MG63 (cell line): ENCODE results near the gene MCUR1. TPM values are rescaled to one million over a fixed set of nuclear protein-coding genes. Genes with fewer than 3 reads are reported as not detected.
"Not testable (repeated sequence)": the region's sequence is repeated elsewhere in the genome, so short reads cannot be mapped to it uniquely, and the experiment has no call there.

Experiments
- DNase-seq: peaks from one replicate; pipeline ENCODE4 v3.0.0-alpha.2; 2020
- H3K27me3 ChIP-seq: fragments of 250-450 bp; sonication (Bioruptor Pico); 2 replicates; pipeline ENCODE4 v1.5.1; 2020; ENCODE audit warnings: mild to moderate bottlenecking, moderate library complexity
- H3K36me3 ChIP-seq: fragments of 250-450 bp; sonication (Bioruptor Pico); 2 replicates; pipeline ENCODE4 v1.5.1; 2020; ENCODE audit warnings: mild to moderate bottlenecking, moderate library complexity
- H3K4me3 ChIP-seq: fragments of 250-450 bp; sonication (Bioruptor Pico); 2 replicates; pipeline ENCODE4 v1.5.1; 2020; ENCODE audit warnings: mild to moderate bottlenecking, moderate library complexity
- H3K9me3 ChIP-seq: fragments of 250-450 bp; sonication (Bioruptor Pico); 2 replicates; pipeline ENCODE4 v1.5.1; 2020; ENCODE audit warnings: mild to moderate bottlenecking, moderate library complexity
- total RNA-seq: library from RNA; depleted of rRNA; stranded (reverse); fragments of >200 nt; shearing (Covaris generic); gene quantifications from 2 replicates; pipeline ENCODE4 v1.2.3, GENCODE V29; 2014; ENCODE audit warnings: low replicate concordance; rRNA removed

MCUR1 gene, protein sequence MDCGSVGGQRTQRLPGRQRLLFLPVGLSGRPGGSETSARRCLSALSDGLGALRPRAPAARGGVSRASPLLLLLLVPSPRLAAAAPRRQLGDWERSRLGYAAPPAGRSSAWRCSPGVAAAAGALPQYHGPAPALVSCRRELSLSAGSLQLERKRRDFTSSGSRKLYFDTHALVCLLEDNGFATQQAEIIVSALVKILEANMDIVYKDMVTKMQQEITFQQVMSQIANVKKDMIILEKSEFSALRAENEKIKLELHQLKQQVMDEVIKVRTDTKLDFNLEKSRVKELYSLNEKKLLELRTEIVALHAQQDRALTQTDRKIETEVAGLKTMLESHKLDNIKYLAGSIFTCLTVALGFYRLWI
- total RNA-seq, result 32.5 and 51.5 TPM in 2 replicates

DNA sequence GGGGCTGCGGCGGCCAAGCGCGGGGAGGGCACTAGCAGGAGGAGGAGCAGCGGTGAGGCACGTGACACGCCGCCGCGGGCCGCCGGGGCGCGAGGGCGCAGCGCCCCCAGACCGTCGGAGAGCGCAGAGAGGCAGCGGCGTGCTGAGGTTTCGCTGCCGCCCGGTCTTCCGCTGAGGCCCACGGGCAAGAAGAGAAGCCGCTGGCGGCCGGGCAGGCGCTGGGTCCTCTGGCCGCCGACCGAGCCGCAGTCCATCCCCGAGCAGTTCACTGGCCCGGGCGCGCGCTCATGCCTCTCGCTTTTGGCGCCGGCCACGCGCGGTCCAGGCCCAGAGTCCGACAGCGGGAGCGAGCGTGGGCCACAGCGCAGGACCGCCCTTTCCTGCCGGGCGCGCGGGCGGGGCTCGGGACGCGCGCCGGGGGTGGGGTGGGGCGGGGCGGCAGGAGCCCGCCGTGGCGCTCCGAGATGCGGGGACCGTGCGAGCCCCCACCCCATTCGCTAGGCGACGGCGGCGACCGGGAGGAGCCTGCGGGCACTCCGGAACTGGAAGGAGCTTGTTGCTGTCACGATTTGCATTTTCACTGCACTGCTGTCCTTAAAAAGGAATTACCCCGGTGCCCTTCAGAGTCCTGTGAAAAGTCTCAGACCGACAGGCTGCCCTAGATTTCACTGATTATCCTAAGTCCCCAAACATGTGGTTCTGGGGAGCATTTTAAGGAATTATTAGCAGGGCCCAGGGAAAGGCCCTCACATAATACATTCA, at the start of gene MCUR1:
Gene MCUR1 (minus strand): TSS at position 382 of the 762 bp plus-strand sequence. CDS start 128 bp downstream, at position 254.
- no peaks in the 10 kb centered on the region for H3K27me3 ChIP-seq
- H3K4me3 ChIP-seq, result peak within 1 kb of the TSS; percentile 95
- peak; percentile 95 for DNase-seq
- H3K9me3 ChIP-seq, result no peaks in the 10 kb centered on the region
- H3K36me3 ChIP-seq, result no peaks in the 10 kb centered on the region; the same call in 1 of the 2 replicates

DNA sequence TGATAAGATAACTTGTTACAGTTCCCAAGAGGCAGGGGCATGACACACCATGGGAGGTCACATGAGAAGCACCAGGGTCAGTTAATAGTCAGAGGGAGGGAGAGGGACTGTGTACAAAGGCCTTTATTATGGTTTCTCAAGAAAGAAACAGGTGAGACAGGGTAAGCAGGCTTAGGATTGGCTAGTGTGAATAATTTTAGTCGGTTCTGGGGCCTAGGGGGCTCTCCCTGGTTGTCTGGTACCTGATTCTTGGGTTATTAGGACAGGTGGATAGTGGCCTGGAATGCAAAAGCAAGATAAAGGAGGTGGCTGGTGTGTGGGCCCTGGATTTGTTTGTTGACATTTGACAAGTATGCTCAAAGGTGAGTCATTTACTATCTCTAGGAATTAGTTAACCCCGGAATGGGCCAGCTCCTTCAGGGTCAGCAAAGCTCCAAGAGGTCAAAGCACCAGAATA, 49.4 kb upstream of the MCUR1 start:
- peaks cover 4% of the 10 kb centered on the region for H3K27me3 ChIP-seq
- peaks cover 4% of the 10 kb centered on the region for H3K9me3 ChIP-seq
- H3K36me3 ChIP-seq, result no peaks in the 10 kb centered on the region
- DNase-seq, result no peak
- no peak overlapping the region for H3K4me3 ChIP-seq

- not testable (repeated sequence) for DNase-seq, H3K36me3 ChIP-seq, H3K9me3 ChIP-seq, H3K27me3 ChIP-seq, H3K4me3 ChIP-seq
Measured at GRCh38 chr6:13860556-13861185, 46.3 kb upstream of the MCUR1 start.

- H3K9me3 ChIP-seq, result peaks cover 4% of the 10 kb centered on the region
- DNase-seq, result peak; percentile 31
- peak overlapping the region; percentile 21 for H3K4me3 ChIP-seq
- peaks cover 6% of the 10 kb centered on the region for H3K27me3 ChIP-seq
- no peaks in the 10 kb centered on the region for H3K36me3 ChIP-seq
Measured at GRCh38 chr6:13859871-13860555, 45.7 kb upstream of the MCUR1 start.

- H3K36me3 ChIP-seq, result no peaks in the 10 kb centered on the region
- H3K4me3 ChIP-seq, result no peak overlapping the region
- no peak for DNase-seq
- H3K9me3 ChIP-seq, result no peaks in the 10 kb centered on the region; the same call in 1 of the 2 replicates
- H3K27me3 ChIP-seq, result peaks cover 10% of the 10 kb centered on the region
Measured at GRCh38 chr6:13854716-13855250, 40.4 kb upstream of the MCUR1 start.

- no peaks in the 10 kb centered on the region; the same call in 1 of the 2 replicates for H3K9me3 ChIP-seq
- H3K36me3 ChIP-seq, result no peaks in the 10 kb centered on the region
- H3K27me3 ChIP-seq, result peaks cover 10% of the 10 kb centered on the region
- H3K4me3 ChIP-seq, result no peak overlapping the region
- DNase-seq, result no peak
Measured at GRCh38 chr6:13853871-13854270, 39.5 kb upstream of the MCUR1 start.

DNA sequence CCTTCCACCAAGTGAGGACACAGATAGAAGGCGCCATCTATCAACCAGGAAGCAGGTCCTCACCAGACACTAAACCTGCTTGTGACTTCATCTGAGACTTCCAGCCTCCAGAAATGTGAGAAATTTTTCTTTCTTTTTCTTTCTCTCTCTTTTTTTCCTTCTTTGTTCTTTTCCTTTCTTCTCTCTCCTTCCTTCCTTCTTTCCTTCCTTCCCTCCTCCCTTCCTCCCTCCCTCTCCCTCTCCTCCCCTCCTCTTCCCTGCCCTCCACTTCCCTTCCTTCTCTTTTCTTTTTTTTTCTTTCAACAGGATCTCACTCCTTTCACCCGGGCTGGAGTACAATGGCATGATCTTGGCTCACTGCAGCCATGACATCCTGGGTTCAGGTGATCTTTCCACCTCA, 37.4 kb upstream of the MCUR1 start:
- Histone ChIP-seq H3K36me3 (no peaks in the 10 kb centered on the region), H3K4me3 (no peak overlapping the region), H3K27me3 (peaks cover 9% of the 10 kb centered on the region; the same call in 1 of the 2 replicates), H3K9me3 (no peaks in the 10 kb centered on the region; the same call in 1 of the 2 replicates)
- DNase-seq, result no peak

GRCh38 chr6:13851330-13851729, 37.0 kb upstream of the MCUR1 start:
- no peaks in the 10 kb centered on the region for H3K36me3 ChIP-seq
- DNase-seq, result no peak
- no peaks in the 10 kb centered on the region; the same call in 1 of the 2 replicates for H3K9me3 ChIP-seq
- H3K4me3 ChIP-seq, result no peak overlapping the region
- H3K27me3 ChIP-seq, result peaks cover 9% of the 10 kb centered on the region; the same call in 1 of the 2 replicates

DNA sequence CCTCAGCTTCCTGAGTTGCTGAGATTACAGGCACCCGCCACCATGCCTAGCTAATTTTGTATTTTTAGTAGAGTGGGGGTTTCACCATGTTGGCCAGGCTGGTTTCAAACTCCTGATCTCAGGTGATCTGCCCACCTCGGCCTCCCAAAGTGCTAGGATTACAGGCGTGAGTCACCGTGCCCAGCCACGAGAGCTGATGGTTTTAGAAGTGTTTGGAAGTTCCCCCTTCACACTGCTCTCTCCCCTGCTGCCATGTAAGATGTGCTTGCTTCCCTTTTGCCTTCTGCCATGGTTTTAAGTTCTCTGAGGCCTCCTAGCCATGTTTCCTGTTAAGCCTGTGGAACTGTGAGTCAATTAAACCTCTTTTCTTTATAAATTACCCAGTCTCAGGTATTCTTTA, 36.3 kb upstream of the MCUR1 start:
- not testable (repeated sequence) for H3K4me3 ChIP-seq, H3K9me3 ChIP-seq, H3K27me3 ChIP-seq, DNase-seq, H3K36me3 ChIP-seq

GRCh38 chr6:13848522-13849150, 34.3 kb upstream of the MCUR1 start:
- H3K27me3 ChIP-seq, result peaks cover 4% of the 10 kb centered on the region; the same call in 1 of the 2 replicates
- no peak overlapping the region for H3K4me3 ChIP-seq
- no peak for DNase-seq

DNA sequence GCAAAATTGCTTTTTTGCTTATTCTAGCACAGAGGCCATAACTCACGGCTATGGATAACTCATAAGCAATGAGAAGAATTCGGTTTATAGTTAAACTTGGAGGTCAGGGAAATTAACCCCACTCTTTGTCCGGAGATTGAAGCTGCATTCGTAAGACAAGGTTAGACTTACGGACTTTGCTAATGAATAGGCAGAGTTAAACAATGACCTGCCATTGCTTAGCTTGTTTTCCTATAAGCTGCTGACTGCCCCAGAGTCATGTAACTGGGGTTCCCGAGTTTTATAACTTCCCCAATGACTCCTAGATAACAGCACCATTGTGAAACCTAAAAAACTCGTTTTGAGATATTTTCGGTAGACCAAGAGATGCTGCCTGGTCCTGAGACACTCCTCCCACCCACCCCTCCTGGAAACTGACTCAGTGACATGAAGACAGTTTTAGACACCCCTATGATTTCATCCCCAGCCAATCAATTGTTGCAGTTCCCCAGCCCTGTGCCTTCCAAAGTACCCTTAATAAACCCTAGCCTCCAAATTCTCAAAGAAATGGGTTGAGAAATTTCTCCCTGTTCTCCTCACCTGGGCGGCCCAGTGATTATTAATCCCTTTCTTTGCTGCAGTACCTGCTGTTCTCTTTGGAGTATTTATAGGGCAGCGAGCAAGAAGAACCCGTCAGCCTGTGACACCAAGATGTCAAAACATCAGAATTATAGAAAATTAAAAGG, 33.1 kb upstream of the MCUR1 start:
- Histone ChIP-seq H3K9me3 (no peaks in the 10 kb centered on the region; the same call in 1 of the 2 replicates), H3K27me3 (0 out of 2 replicates have a peak, but pooled peaks cover 3% of the 10 kb centered on the region), H3K4me3 (no peak overlapping the region), H3K36me3 (no peaks in the 10 kb centered on the region)
- no peak for DNase-seq

More at GRCh38 chr6:13848522-13849150, 34.3 kb upstream of the MCUR1 start:
- Histone ChIP-seq H3K9me3 (no peaks in the 10 kb centered on the region; the same call in 1 of the 2 replicates), H3K36me3 (no peaks in the 10 kb centered on the region)

DNA sequence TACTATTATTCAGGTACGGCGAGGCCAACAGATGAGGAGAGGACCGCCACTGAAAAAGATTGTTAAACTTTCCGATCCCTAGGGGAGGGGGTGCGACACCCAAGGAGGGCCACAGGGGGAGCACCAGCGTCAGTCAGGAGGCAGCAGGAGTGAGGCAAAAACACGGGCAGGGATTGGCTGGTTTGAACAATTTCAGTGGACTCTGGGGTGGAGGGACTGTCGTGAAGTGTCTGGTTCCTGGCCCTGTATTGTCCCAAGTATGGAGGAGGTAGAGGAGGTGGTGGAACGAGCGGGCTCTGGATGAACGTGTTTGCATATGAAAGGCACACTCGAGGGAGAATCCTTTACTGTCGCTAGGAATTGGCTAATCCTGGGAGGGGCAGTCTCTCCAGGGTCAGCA, 32.5 kb upstream of the MCUR1 start:
- Histone ChIP-seq H3K27me3 (0 out of 2 replicates have a peak, but pooled peaks cover 3% of the 10 kb centered on the region), H3K36me3 (no peaks in the 10 kb centered on the region), H3K4me3 (no peak overlapping the region), H3K9me3 (no peaks in the 10 kb centered on the region)
- no peak for DNase-seq

DNA sequence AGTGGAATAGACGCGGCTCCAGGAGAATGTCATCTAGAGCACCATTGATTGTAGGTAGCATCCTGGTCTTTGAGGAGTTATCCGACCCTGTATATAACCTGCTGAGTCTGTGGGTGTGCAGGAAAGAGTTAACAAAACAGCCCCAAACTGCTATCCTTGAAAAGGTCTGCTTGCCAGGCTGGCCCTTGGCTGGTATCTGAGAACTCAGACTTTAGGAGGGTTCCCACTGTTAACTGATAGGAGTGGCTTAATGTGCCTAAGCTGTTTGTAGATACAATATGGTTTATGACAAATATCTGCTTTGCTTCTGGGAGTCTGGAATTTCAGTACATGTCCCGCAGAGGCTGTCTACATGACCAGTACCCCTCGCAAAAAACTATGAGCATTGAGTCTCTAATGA, 27.6 kb upstream of the MCUR1 start:
- H3K4me3 ChIP-seq, result no peak overlapping the region
- no peaks in the 10 kb centered on the region for H3K27me3 ChIP-seq
- H3K36me3 ChIP-seq, result no peaks in the 10 kb centered on the region
- DNase-seq, result no peak
- H3K9me3 ChIP-seq, result no peaks in the 10 kb centered on the region

DNA sequence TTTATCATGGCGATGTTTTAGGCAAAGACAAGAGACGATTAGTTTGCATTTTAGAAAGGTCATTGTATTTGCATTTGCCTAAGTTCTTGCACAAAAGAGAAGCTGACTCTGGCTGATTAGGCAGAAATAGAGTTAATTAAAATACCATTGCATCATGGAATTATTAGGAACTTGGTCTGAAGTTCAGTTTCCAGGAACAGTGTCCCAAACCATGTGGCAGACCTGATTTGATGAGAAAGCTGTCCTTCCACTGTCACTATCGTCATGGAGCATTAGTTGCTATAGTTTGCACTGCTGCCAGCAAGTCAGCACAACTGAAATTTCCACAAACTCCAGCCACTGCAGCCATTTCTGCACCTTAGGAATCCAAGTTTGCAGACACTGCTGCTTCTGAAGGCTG, 24.3 kb upstream of the MCUR1 start:
- Histone ChIP-seq H3K4me3 (no peak overlapping the region), H3K27me3 (no peaks in the 10 kb centered on the region), H3K9me3 (no peaks in the 10 kb centered on the region), H3K36me3 (no peaks in the 10 kb centered on the region)
- DNase-seq, result no peak

DNA sequence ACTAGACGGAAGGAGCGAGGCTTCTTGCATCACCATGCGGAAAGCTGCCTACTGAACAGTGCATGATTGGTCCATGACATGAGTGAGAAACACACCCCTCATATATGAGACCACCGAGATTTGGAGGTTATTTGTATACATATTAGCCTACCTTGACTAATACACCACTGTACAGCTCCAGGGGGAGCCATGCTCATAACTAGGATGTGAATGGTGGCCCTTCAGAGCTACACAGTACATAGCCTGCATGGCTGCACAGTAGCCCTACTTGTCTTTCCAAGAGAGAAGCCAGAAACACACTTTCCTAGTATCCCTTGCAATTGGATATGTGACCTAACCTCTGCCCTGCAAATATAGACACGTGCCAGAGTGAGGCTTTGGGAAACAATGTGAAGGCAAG, 21.8 kb upstream of the MCUR1 start:
- Histone ChIP-seq H3K36me3 (no peaks in the 10 kb centered on the region), H3K4me3 (no peak overlapping the region), H3K27me3 (no peaks in the 10 kb centered on the region), H3K9me3 (no peaks in the 10 kb centered on the region)
- no peak for DNase-seq
